IPS-NIHi7 (cell line): ENCODE measurements around the gene RRBP1.
A peak's percentile ranks its signal among the peaks of the same experiment; 100 is the strongest.

ENCODE experiments used
- DNase-seq: peaks from one replicate; pipeline ENCODE4 v3.0.0; 2012; ENCODE audit warnings: mixed read lengths; ENCODE audit errors: extremely low spot score

RRBP1 gene

GRCh38 chr20:17680836-17681725, 961 bp downstream of the RRBP1 start:
- DNase-seq = peak; percentile 84

DNA sequence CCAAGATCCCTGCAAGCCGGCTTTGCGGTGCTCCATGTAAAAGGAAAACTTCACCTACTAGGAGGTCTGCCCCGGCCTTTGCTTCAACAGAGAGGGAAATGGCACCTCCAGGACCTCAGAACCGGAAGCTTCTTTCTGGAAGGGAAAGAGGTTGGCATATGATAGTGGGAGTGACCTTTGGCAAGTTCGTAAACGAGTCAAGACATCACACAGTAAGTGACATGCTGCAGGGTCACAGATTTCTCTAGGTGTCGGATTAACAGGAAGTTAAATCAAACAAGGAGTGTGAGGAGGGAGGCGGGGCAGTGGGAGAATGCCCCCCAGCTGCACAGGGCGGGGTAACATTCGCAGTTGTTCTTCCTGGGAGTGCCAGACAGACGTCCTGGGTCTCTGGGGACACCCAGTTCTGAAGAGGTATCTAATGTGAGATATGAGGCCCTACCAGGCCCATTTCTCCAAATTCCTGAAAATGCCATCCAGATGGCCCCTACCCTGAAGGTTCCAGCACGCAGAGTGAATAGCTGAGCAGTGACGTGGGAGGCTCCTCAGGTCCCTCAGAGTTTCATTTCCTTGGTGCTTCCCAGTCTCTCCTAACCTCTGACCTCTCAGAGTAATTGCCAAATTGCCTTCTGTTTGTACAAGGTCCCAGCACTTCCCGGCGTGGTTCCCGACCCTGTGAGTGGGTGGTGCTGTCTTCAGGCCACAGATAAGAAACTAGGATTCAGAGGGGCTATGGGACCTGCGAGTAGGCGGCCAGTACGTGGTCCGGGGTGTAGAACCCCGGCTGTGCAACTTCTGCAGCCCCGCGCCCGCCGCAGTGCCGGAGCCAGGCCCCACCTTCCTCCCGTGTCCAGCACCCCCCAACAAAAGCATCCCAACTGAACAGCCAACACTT, 1.9 kb downstream of the RRBP1 start:
- DNase-seq = peak; percentile 28

DNA sequence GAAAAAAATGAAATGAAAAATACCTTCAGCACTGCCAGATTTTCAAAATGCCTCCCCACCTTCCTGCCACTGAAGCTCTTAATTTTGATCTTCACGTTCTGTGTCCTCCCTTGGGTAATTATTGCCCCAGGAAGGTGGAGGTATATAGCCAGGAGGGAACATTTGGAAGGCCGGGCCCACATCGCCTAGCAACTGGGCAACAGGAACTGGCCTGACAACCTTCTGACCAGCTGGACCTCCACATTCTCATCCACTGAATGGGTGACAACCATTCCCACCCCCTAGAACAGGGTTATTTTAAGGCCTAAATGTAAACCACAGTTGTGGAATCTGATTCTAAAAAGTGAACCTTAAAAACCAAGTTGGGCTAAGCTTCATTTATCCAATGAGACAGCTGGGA, 3.2 kb downstream of the RRBP1 start:
- no peak for DNase-seq

DNA sequence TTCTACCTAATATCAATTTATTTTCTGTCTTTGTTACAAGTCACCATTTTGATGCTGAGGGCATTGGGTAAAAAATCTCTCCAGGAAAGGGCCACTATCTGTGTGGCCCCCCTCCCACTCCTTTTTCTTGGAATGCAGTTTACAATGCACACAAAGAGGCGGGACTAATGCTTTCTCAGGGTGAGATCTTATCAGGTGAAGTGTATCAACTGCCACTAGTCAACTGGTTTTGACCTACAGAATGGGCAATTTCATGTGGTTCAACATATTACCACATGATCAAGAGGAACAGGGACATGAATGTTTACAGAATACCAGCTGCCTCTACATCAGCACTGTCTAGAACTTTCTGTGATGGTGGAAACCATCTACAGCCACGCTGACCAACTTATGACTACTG, 3.7 kb downstream of the RRBP1 start:
- no peak for DNase-seq

DNA sequence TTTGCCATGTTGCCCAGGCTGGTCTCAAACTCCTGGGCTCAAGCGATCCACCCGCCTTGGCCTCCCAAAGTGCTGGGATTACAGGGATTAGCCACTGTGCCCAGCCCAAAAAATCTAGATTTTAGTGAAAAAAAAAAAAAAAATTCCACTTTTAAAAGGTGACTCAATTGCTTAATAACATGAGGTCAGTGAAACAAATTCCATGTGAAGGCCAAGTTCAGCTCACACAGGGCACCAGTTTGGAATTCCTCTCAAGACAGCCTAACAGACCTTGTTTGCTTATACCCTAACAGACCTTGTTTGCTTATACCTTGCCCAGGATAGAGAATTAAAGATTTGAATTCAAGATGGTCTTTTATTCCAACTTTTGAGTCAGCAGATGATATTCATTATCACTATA, 5.1 kb downstream of the RRBP1 start:
- DNase-seq = no peak

DNA sequence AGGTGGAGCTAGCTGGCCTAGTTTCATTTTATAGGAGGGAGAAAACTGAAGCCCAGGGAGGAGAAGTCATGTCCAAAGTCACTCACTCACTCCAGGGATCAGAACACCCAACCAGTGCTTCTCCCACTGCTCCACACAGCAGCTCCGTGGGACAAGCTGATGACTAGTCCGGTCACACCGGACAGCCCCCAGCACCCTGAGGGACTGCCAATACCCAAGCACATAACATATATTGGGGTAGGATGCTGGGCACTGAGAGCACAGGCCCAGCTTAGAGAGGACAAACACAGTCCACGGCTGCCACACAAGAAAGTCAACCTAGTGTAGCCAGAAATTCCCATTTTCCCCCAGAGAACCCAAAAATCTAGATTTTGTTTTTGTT, 5.7 kb downstream of the RRBP1 start:
- no peak for DNase-seq

GRCh38 chr20:17675519-17676377, 6.3 kb downstream of the RRBP1 start:
- DNase-seq = no peak

GRCh38 chr20:17674722-17675518, 7.1 kb downstream of the RRBP1 start:
- no peak for DNase-seq

GRCh38 chr20:17673084-17673483, 9.0 kb downstream of the RRBP1 start:
- DNase-seq = no peak

GRCh38 chr20:17671565-17671964, 10.5 kb downstream of the RRBP1 start:
- no peak for DNase-seq

DNA sequence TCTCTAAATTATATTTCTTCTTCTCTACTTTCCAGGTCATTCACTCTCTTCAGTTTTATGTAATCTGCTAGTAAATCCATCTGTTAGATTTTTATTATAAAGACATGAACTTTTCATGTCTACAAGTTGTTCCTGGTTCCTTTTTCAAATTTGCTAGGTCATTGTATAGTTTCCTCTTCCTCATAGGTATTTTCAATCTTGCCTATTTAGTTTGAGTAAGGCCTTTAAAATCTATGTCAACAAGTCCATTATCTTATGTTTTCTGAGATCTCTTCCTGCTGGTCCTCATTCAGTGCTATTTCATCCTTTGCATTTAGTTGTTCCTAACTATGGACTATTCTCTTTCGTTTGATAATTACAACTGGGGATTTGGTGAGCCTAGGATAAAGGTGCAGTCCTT, 11.0 kb downstream of the RRBP1 start:
- DNase-seq = no peak

DNA sequence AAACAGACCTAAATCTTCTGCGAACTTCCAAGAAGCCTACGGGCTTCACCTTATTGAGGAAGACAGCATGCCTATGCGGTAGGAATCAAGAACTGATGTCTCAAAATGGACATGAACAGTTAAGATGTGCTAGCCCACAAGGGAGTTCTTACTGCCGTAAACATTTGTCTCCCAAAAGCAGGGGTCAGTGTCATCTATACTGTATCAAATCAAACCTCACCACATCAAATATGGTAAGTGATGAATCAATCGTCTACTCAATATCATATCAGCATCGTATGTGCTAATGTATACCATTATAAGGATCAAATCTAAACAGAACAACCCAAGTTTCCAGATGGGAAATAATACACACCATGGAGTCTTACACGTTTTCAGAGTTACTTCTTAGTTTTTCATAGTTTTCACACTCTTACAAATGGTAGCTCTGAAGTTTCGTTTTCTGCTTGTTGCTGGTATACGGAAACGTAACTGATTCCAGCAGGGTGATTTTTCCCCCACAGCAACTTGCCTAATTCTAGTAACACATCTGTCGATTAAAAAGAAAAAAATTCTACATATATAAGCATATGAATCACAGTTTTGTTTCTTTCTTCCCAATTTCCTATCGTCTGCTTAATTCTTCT, 12.6 kb downstream of the RRBP1 start:
- no peak for DNase-seq

GRCh38 chr20:17668432-17668831, 13.6 kb downstream of the RRBP1 start:
- no peak for DNase-seq

DNA sequence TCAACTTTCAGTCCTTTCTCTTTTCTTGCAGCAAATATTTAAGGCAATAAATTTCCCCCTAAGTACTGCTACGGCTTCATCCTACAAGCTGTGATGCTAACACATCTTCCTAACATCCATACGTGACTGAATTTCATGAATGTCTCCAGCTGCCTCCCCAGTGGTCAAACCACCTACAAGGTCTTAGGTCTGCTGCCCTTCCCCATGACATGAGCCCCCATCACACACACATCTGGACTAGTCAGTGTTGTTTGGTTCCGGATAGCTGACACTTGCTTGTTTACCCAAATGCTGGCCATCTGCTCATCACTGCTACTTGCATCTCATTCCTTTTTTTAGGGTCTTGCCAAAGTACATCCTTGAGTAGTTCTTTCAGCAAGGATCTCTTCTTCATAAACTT, 14.6 kb downstream of the RRBP1 start:
- no peak for DNase-seq

DNA sequence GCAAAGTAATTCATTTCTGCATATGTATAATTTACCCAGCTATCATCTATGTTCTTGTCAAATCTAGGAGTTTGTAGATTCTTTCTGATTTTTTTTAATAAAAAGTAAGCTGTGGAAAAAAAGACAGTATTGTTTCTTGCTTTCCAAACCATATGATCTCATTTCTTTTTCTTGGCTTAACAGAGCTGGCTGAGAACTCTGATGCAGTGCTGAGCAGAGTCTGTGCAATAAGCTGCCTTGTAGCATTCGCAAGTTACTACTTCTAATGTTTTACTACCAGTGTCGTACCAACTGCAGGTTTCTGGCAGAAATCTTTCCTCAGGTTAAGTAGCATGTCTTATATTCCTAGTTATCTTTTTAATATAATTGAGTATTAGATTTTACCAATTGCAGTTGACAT, 15.6 kb downstream of the RRBP1 start:
- DNase-seq = no peak

DNA sequence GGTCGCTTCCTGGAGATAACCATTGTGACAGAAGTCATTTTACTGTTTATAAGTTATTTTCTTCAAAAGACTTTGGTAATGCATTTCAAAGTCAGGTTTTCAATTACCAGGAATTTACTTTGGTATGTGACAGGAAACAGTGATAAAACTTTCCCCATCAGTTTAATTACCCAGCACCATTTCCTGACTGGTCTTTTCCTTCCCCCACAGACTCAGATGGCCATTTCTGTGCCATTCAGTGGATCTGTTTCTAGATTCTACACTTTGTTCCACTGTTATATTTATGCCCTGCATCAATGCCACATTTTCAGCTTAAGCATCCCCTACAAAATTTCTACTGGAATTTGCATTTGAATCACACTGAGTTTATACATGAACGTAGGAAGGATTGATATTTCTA, 16.3 kb downstream of the RRBP1 start:
- DNase-seq = no peak

GRCh38 chr20:17664025-17664633, 17.9 kb downstream of the RRBP1 start:
- no peak for DNase-seq

DNA sequence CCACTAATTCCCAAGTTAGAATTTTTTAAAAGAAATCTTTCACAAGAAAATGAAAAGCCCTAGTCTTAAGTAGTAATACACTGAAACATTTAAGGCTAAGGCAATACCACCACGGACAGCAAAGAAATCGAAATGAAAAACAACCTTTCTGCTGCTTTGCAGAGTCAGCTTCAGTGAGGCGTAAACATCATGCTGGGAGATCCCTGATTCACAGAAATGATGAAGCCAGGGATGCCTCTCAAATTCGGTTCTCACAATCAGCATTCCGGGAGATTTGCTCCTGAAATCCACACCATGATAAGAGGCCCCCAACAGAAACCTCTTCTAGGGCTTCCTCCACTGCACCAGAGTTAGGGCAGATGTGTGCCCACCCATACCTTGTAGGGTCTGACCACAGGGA, 18.6 kb downstream of the RRBP1 start:
- no peak for DNase-seq

DNA sequence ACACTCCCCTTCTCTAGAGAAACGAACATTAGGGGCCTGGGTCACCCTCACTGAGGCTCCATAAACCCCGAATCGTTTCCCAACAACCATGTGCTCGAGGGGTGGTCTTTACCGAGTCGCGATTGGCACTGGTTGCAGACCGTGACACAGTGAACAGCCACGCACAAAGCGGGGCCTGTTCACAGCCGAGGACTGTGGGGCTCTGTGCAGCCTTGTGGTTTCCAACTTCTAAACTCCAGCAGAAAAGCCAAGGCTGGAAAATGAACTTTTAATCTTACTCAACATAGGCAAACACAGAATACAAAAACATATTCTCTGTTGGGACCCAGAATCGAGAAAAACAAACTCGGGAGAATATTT, 19.0 kb downstream of the RRBP1 start:
- DNase-seq = no peak

DNA sequence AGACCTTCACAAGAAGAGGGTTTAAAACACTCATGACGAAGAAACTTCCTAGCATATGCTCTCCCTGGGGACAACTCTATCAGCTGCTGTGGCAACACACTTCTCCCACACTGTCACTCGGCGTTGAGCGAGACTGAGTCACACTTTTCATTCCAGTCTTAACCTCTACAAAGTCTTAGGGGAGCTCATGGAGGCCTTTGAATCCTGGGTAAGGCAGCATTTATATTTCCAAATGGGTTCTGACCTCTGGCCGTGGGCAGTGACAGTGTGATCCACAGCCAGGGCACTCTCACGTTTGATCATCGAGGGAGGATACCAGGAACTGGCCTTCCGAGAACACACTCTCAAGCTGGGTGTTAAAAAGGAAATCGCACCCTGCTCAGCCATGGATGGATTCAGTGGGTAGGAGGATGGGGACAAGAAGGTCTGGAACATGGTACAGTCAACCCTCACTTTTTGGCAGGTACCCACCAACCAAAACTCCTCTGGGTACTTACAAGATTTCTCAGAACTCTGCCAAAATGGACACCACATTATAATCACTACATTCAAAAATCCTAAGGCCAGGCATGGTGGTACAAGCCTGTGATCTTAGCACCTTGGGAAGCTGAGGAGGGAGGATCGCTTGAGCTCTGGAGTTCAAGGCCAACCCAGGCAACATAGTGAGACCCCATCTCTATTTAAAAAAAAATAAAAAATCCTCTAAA, 19.6 kb downstream of the RRBP1 start:
- DNase-seq = no peak
